NB4 (cell line): ENCODE measurements around the gene TEX54.

Source experiments
- DNase-seq: peaks from one replicate; pipeline ENCODE4 v3.0.0; 2010; ENCODE audit warnings: low read depth
- H3K4me3 ChIP-seq: one replicate; pipeline ENCODE4 v1.5.1; 2011; ENCODE audit warnings: mild to moderate bottlenecking, low read depth, low read length, moderate library complexity
- CTCF ChIP-seq: IDR thresholded peaks from one replicate; pipeline ENCODE4 v1.5.1; 2012; ENCODE audit warnings: low read depth, low read length
- MYC ChIP-seq: IDR thresholded peaks from 2 replicates; pipeline ENCODE4 v1.6.1; 2011; ENCODE audit warnings: low read depth, low read length
- POLR2A ChIP-seq: IDR thresholded peaks from 2 replicates; pipeline ENCODE4 v1.6.1; 2011; ENCODE audit warnings: mild to moderate bottlenecking; ENCODE audit not compliant: insufficient read length; ENCODE audit errors: extremely low read depth
- TF ChIP-seq, protein P1 (sequence below): IDR thresholded peaks from 2 replicates; pipeline ENCODE4 v1.6.1; 2011; ENCODE audit warnings: low read depth, low read length

The TEX54 gene

DNA sequence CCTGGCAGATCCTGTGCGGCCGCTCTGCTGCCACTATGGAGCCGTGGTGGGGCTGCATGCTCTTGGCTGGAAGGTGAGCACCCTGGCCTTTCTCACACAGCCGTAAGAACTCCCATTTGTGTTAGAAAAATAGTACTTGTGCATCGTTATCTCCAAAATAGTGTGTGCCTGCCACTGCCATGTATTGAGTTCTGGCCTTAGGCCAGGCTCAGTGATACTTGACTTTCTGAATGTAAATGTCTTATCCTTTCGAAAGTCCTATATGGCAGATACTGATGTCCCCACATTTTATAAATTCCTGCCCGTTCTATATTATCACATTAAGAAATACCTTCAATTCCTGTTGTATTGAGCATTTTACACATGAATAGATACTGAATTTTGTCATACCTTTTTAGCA is 49.9 kb downstream of the TEX54 start:
- H3K4me3 ChIP-seq, result no peak overlapping the region
- DNase-seq, result no peak
- TF ChIP-seq POLR2A (no peak), CTCF (no peak), MYC (no peak)
- TF ChIP-seq, protein P1, sequence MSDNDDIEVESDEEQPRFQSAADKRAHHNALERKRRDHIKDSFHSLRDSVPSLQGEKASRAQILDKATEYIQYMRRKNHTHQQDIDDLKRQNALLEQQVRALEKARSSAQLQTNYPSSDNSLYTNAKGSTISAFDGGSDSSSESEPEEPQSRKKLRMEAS, result no peak
